ENCODE measurements around the gene TRAF3IP1. TPM values are rescaled to one million over a fixed set of nuclear protein-coding genes. Genes with fewer than 3 reads are reported as not detected.

TRAF3IP1 gene
- total RNA-seq, 1 donor from 2014 or later, result 21.7 TPM

DNA sequence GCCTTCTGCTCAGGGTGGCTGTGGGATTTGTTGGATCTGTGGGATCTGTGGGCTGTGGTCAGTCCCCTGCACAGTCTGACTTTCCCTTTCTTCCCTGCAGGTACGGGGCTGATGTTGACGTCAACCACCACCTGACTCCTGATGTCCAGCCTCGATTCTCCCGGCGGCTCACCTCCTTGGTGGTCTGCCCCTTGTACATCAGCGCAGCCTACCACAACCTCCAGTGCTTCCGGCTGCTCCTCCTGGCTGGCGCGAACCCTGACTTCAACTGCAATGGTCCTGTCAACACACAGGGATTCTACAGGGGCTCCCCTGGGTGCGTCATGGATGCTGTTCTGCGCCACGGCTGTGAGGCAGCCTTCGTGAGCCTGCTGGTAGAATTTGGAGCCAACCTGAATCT is 123.9 kb downstream of the TRAF3IP1 start:
- TF ChIP-seq, protein P1, sequence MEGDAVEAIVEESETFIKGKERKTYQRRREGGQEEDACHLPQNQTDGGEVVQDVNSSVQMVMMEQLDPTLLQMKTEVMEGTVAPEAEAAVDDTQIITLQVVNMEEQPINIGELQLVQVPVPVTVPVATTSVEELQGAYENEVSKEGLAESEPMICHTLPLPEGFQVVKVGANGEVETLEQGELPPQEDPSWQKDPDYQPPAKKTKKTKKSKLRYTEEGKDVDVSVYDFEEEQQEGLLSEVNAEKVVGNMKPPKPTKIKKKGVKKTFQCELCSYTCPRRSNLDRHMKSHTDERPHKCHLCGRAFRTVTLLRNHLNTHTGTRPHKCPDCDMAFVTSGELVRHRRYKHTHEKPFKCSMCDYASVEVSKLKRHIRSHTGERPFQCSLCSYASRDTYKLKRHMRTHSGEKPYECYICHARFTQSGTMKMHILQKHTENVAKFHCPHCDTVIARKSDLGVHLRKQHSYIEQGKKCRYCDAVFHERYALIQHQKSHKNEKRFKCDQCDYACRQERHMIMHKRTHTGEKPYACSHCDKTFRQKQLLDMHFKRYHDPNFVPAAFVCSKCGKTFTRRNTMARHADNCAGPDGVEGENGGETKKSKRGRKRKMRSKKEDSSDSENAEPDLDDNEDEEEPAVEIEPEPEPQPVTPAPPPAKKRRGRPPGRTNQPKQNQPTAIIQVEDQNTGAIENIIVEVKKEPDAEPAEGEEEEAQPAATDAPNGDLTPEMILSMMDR (IDR thresholded peaks at IDR 0.05), result no peak
- Histone ChIP-seq H3K4me3 (no peak overlapping the region), H3K9me3 (no peaks in the 10 kb centered on the region), H3K36me3 (peaks cover 63% of the 10 kb centered on the region), H3K27ac (no peak overlapping the region), H3K4me1 (peaks cover 25% of the 10 kb centered on the region), H3K27me3 (ENCODE audit: low read depth) (no peaks in the 10 kb centered on the region)
- DNase-seq, result no peak
- ATAC-seq, result no peak
- intact Hi-C loops (cut with DNase I), result no loop called here

DNA sequence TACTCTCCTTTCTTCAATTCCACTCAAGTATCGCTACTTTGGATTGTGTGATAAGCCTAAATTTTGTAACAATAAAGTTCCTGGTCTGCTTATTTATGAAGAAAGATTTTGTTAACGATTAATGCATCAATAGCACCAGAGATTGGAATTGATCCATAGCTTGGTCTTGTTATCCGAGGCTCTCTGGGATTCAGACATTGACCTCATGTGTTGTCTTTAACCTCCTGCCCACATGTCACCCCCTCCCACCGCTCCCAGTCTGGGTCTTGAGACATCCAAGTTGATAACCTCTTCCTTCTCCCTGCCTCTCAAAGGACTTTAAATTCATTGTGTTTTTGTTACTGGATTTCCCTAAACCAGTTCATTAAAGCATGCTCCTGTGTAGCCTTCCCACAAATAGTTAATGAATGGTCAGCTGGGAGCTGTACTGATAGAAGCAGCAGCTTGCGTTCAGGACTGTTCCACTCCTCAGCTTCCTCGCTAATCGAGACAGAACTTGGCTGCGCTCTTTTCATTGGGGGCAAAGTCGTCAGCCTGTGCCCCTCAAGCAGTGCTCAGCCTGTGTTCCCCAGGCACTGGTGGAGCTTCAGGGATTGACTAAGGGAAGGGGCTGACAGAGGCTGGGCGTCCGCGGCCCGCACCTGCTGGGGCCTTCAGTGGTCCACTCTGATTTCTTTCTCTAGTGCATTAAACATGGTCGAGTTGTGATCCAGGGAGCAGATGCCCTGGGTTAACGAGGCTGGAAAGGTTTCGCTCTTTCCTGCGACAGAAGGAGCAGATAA is 125.3 kb downstream of the TRAF3IP1 start:
- intact Hi-C loops (cut with DNase I), result no loop called here
- Histone ChIP-seq H3K4me3 (no peak overlapping the region), H3K27ac (no peak overlapping the region), H3K27me3 (ENCODE audit: low read depth) (no peaks in the 10 kb centered on the region), H3K9me3 (no peaks in the 10 kb centered on the region), H3K36me3 (peaks cover 68% of the 10 kb centered on the region), H3K4me1 (peaks cover 28% of the 10 kb centered on the region)
- no peak for ATAC-seq
- TF ChIP-seq, protein P1 (IDR thresholded peaks at IDR 0.05), result no peak
- no peak for DNase-seq

DNA sequence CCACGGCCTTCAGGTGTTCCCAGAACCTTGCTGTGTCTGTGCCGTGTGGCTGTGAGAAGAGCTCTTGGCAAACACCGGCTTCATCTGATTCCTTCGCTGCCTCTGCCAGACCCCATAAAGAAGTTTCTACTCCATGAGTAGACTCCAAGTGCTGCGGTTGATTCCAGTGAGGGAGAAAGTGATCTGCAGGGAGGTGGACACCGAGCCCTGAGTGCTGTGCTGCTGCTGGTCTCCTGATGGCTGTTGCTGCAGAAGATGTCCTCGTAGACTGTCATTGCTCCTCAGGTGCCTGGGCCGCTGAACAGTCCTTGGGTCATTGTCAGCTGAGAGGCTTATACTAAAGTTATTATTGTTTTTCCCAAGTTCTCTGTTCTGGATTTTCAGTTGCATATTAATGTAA is 126.1 kb downstream of the TRAF3IP1 start:
- intact Hi-C loops (cut with DNase I), result no loop called here
- peaks cover 71% of the 10 kb centered on the region for H3K36me3 ChIP-seq

DNA sequence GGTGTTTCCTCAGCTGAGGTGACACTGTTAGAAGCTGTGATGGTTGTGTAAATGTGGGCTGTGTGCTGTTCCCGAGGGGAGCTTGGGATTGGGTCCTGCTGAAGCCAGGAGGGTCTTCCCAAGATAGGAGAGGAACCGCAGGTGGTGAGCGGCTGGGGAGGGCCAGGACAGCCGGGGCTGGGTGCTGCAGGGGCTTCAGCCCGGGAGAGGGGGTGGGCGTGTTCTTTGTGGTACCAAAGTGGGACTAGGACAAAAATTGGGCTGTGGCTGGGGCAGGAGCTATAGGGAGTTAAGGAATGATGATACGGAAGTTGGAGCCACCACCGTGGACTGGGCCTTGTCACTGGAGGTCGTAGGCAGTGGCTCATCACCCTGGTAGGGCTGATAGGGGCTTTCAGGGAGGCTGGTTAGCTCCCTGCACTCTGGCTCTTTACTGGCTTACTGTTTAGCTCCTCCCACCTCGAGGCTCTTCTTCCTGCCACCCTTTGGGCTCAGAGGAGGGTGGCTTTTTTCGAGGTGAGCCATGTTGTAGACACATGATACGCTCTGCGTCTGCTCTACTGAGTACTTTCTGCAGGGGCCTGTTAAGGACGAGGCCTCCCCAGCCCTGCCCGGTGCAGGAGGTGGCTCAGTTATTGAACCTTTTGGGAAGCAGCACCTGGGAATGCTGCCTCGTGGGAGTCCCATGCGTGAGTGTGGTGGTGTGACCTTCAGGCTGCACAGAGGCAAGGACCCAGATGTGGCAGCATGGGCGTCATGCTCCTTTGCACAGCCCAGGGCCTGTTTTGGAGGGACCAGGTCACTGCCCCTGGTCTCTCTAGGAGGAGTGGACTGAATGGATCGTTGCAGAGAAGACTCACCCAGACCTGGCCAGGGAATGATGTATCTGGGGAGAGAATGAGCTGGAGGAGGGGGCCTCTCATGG is 128.0 kb downstream of the TRAF3IP1 start:
- TF ChIP-seq, protein P1 (IDR thresholded peaks at IDR 0.05), result no peak
- ATAC-seq (peak in 1 of 2 donors; percentile 7), DNase-seq (no peak)
- Histone ChIP-seq H3K4me3 (no peak overlapping the region), H3K27ac (no peak overlapping the region), H3K4me1 (peaks cover 14% of the 10 kb centered on the region), H3K36me3 (peaks cover 83% of the 10 kb centered on the region), H3K27me3 (ENCODE audit: low read depth) (no peaks in the 10 kb centered on the region), H3K9me3 (no peaks in the 10 kb centered on the region)
- intact Hi-C loops (cut with DNase I), result no loop called here

More for the DNA sequence above, 126.1 kb downstream of the TRAF3IP1 start:
- Histone ChIP-seq H3K4me1 (peaks cover 24% of the 10 kb centered on the region), H3K27me3 (ENCODE audit: low read depth) (no peaks in the 10 kb centered on the region), H3K4me3 (no peak overlapping the region), H3K9me3 (no peaks in the 10 kb centered on the region), H3K27ac (no peak overlapping the region)
- ATAC-seq, result no peak
- DNase-seq, result no peak
- TF ChIP-seq, protein P1 (IDR thresholded peaks at IDR 0.05), result no peak

DNA sequence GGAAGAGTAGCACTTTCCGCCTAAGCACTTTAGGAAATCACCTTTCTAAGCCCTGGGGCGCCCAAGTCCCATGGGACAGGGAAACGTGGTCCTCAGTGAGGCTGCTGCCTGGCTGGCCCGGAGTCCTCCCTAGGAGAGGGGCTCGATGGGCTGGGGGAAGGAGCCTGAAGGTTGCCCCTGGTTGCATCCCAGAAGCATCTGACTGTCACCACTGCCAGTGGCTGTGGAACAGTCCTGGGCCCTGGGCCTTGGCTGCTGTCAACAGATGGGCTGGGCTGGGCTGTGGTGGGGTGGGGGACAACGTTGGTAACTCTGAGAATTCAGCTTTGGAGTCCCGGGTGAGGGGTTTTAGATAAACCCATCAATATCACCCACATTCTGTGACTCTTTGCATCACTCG is 128.9 kb downstream of the TRAF3IP1 start:
- intact Hi-C loops (cut with DNase I), result no loop called here
- H3K27ac ChIP-seq, result no peak overlapping the region
- ATAC-seq, result no peak

More for the DNA sequence above, 128.9 kb downstream of the TRAF3IP1 start:
- no peaks in the 10 kb centered on the region for H3K9me3 ChIP-seq
- peaks cover 14% of the 10 kb centered on the region for H3K4me1 ChIP-seq
- no peak overlapping the region for H3K4me3 ChIP-seq
- no peaks in the 10 kb centered on the region for H3K27me3 ChIP-seq (ENCODE audit: low read depth)
- peaks cover 78% of the 10 kb centered on the region for H3K36me3 ChIP-seq
- DNase-seq, result no peak
- TF ChIP-seq, protein P1 (IDR thresholded peaks at IDR 0.05), result no peak
